ENCODE results near the gene SLC14A1. TPM values are rescaled to one million over a fixed set of nuclear protein-coding genes. Genes with fewer than 3 reads are reported as not detected.
A peak's percentile ranks its signal among the peaks of the same experiment; 100 is the strongest.

Gene SLC14A1
- total RNA-seq, 1 donor from 2014 or later, result 3.4 TPM

GRCh38 chr18:45780568-45780967, 56.6 kb downstream of the SLC14A1 start:
- no peak overlapping the region for H3K4me3 ChIP-seq
- no peaks in the 10 kb centered on the region for H3K27me3 ChIP-seq
- no peak for DNase-seq (ENCODE audit: extremely low spot score in 2 of 2)
- H3K36me3 ChIP-seq, result no peaks in the 10 kb centered on the region
- intact Hi-C loops (cut with DNase I), result no loop called here
- H3K4me1 ChIP-seq, result no peaks in the 10 kb centered on the region
- no peak overlapping the region for H3K27ac ChIP-seq
- no peak for TF ChIP-seq POLR2A (IDR thresholded peaks at IDR 0.05)
- TF ChIP-seq POLR2AphosphoS5 (IDR thresholded peaks at IDR 0.05; ENCODE audit: insufficient read depth in 1 of 2, low read depth in 1 of 2), result no peak
- no peak for TF ChIP-seq CTCF (IDR thresholded peaks at IDR 0.05)
- H3K9me3 ChIP-seq, result no peaks in the 10 kb centered on the region

GRCh38 chr18:45782662-45783061, 58.7 kb downstream of the SLC14A1 start:
- no peak overlapping the region for H3K27ac ChIP-seq
- no peaks in the 10 kb centered on the region for H3K4me1 ChIP-seq
- no peaks in the 10 kb centered on the region for H3K27me3 ChIP-seq
- no peak overlapping the region for H3K4me3 ChIP-seq
- H3K36me3 ChIP-seq, result no peaks in the 10 kb centered on the region
- no peak for TF ChIP-seq POLR2A (IDR thresholded peaks at IDR 0.05)
- no peak for TF ChIP-seq POLR2AphosphoS5 (IDR thresholded peaks at IDR 0.05; ENCODE audit: insufficient read depth in 1 of 2, low read depth in 1 of 2)
- no peak for TF ChIP-seq CTCF (IDR thresholded peaks at IDR 0.05)
- peak in 1 of 2 donors; percentile 34 for DNase-seq (ENCODE audit: extremely low spot score in 2 of 2)
- intact Hi-C loops (cut with DNase I), result no loop called here
- H3K9me3 ChIP-seq, result no peaks in the 10 kb centered on the region

GRCh38 chr18:45783097-45784075, 59.4 kb downstream of the SLC14A1 start:
- H3K9me3 ChIP-seq, result no peaks in the 10 kb centered on the region
- intact Hi-C loops (cut with DNase I), result no loop called here
- peak in 1 of 2 donors; percentile 32 for DNase-seq (ENCODE audit: extremely low spot score in 2 of 2)
- no peaks in the 10 kb centered on the region for H3K27me3 ChIP-seq
- no peaks in the 10 kb centered on the region for H3K36me3 ChIP-seq
- H3K4me3 ChIP-seq, result no peak overlapping the region
- no peak for TF ChIP-seq CTCF (IDR thresholded peaks at IDR 0.05)
- TF ChIP-seq POLR2AphosphoS5 (IDR thresholded peaks at IDR 0.05; ENCODE audit: insufficient read depth in 1 of 2, low read depth in 1 of 2), result no peak
- no peak for TF ChIP-seq POLR2A (IDR thresholded peaks at IDR 0.05)
- H3K4me1 ChIP-seq, result no peaks in the 10 kb centered on the region
- H3K27ac ChIP-seq, result no peak overlapping the region

GRCh38 chr18:45785134-45785533, 61.2 kb downstream of the SLC14A1 start:
- Histone ChIP-seq H3K9me3 (no peaks in the 10 kb centered on the region), H3K4me1 (no peaks in the 10 kb centered on the region), H3K27me3 (no peaks in the 10 kb centered on the region), H3K27ac (no peak overlapping the region), H3K36me3 (no peaks in the 10 kb centered on the region), H3K4me3 (no peak overlapping the region)
- TF ChIP-seq POLR2A (IDR thresholded peaks at IDR 0.05) (no peak), CTCF (IDR thresholded peaks at IDR 0.05) (no peak), POLR2AphosphoS5 (IDR thresholded peaks at IDR 0.05; ENCODE audit: insufficient read depth in 1 of 2, low read depth in 1 of 2) (no peak)
- intact Hi-C loops (cut with DNase I), result no loop called here
- DNase-seq (ENCODE audit: extremely low spot score in 2 of 2), result peak in 1 of 2 donors; percentile 44

- no peak for TF ChIP-seq POLR2A (IDR thresholded peaks at IDR 0.05)
- H3K9me3 ChIP-seq, result no peaks in the 10 kb centered on the region
- no peaks in the 10 kb centered on the region for H3K36me3 ChIP-seq
- no peaks in the 10 kb centered on the region for H3K4me1 ChIP-seq
- no peak for DNase-seq (ENCODE audit: extremely low spot score in 2 of 2)
- H3K27ac ChIP-seq, result no peak overlapping the region
- intact Hi-C loops (cut with DNase I), result no loop called here
- H3K27me3 ChIP-seq, result no peaks in the 10 kb centered on the region
- no peak overlapping the region for H3K4me3 ChIP-seq
These were observed 63.0 kb downstream of the SLC14A1 start for GRCh38 chr18:45786941-45787340.

Measured in vagina (tissue), 2 donors.